ENCODE results near the gene VGLL4. TPM values are rescaled to one million over a fixed set of nuclear protein-coding genes. Genes with fewer than 3 reads are reported as not detected.

VGLL4 gene
- polyA plus RNA-seq, 1 donor, result 49.6 TPM

DNA sequence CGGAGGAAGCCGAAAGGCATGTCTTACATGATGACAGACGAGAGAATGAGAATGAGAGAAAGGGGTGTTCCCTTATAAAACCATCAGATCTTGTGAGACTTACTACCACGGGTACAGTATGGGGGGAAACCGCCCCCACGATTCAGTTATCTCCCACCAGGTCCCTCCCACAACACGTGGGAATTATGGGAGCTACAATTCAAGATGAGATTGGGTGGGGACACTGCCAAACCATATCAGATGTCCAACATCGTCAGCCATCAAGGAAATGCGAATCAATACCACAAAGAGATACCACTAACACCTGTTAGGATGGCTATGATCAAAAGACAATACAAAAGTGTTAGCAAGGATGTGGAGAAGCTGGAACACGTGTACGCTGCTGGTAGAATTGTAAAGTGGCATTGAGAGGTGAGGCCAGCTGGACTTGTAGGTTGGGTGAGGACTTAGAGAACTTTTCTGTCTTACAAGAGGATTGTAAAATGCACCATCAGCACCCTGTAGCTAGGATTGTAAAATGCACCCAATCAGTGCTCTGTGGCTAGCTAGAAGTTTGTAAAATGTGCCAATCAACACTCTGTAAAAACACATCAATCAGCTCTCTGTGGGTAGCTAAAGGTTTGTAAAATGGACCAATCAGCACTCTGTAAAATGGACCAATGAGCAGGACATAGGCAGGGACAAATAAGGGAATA is 37.5 kb downstream of the VGLL4 start:
- no peak for DNase-seq
- H3K4me1 ChIP-seq (ENCODE audit: control insufficient read depth, insufficient read depth, low read length), result peaks cover 18% of the 10 kb centered on the region
- H3K27me3 ChIP-seq (ENCODE audit: control insufficient read depth, insufficient read depth, low read length), result no peaks in the 10 kb centered on the region
- H3K27ac ChIP-seq (ENCODE audit: low read length), result no peak overlapping the region
- H3K4me3 ChIP-seq (ENCODE audit: low read length), result no peak overlapping the region
- WGBS (ENCODE audit: insufficient coverage, low lambda C conversion rate), result 100% methylated on average over 1 of the region's 11 CpGs
- H3K36me3 ChIP-seq (ENCODE audit: control insufficient read depth, insufficient read depth, low read length), result peaks cover 10% of the 10 kb centered on the region
- no peaks in the 10 kb centered on the region for H3K9me3 ChIP-seq (ENCODE audit: control insufficient read depth, low read depth, low read length)

DNA sequence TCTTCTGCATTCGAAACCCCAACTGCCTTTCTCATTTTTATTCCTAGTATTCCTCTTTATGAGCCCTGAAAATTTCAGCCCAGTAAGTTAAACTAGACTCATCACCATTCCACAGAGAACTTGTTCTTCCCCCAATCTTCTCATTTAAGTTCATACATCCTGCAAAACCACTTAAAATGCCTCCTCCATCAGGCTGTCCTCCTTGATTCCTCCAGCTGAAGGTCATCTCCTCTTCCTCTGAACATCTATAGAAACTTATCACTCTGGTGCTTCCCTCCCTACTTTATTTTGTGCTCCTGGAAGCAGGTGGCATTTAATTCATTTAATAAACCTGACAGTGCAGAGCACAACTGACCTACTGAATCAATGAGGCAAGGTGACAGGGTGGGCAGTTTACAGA is 38.3 kb downstream of the VGLL4 start:
- H3K4me1 ChIP-seq (ENCODE audit: control insufficient read depth, insufficient read depth, low read length), result peaks cover 10% of the 10 kb centered on the region
- H3K36me3 ChIP-seq (ENCODE audit: control insufficient read depth, insufficient read depth, low read length), result peaks cover 18% of the 10 kb centered on the region
- DNase-seq, result no peak
- H3K27me3 ChIP-seq (ENCODE audit: control insufficient read depth, insufficient read depth, low read length), result no peaks in the 10 kb centered on the region
- H3K27ac ChIP-seq (ENCODE audit: low read length), result no peak overlapping the region
- 100% methylated on average over 1 of the region's 1 CpG for WGBS (ENCODE audit: insufficient coverage, low lambda C conversion rate)
- H3K9me3 ChIP-seq (ENCODE audit: control insufficient read depth, low read depth, low read length), result no peaks in the 10 kb centered on the region
- no peak overlapping the region for H3K4me3 ChIP-seq (ENCODE audit: low read length)

DNA sequence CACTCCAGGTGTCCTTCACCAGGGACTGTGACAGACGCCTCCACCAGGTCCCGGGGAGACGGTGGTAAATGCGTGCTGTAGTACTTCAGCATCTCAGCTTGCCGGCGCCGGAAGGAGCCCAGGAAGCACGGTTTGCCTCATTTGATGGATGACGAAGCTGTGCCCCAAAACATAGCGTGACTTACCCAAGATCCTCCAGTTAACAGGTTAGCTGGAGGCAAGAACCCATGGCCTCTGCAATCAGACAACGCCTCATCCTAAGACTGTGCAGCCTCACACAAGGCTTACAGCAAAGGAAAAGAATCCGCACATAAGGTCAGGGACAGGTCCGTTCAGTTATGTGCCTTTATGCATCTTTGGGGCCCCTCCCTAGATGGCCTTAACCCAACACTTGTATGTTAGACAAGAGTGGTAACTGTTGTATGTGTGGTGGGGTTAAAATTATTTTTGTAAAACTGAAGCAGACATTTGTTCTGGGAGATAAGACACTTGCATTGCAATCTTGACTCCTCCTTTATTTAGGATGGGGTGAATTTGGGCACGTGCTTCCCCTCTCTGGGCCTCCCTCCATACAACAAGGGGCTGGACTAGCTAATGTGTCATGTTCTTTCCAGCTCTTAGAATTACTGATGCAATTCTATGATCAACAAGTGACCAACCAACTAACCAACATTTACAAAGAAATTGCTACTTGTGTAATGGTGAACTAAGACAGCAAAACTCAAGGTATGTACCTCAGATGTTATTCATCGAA is 39.4 kb downstream of the VGLL4 start:
- H3K27ac ChIP-seq (ENCODE audit: low read length), result no peak overlapping the region
- DNase-seq, result no peak
- no peak overlapping the region for H3K4me3 ChIP-seq (ENCODE audit: low read length)
- H3K36me3 ChIP-seq (ENCODE audit: control insufficient read depth, insufficient read depth, low read length), result peaks cover 18% of the 10 kb centered on the region
- 90% methylated on average over 1 of the region's 15 CpGs for WGBS (ENCODE audit: insufficient coverage, low lambda C conversion rate)
- H3K27me3 ChIP-seq (ENCODE audit: control insufficient read depth, insufficient read depth, low read length), result no peaks in the 10 kb centered on the region
- H3K9me3 ChIP-seq (ENCODE audit: control insufficient read depth, low read depth, low read length), result no peaks in the 10 kb centered on the region
- H3K4me1 ChIP-seq (ENCODE audit: control insufficient read depth, insufficient read depth, low read length), result no peaks in the 10 kb centered on the region

GRCh38 chr3:11603628-11604027 is 40.1 kb downstream of the VGLL4 start:
- peak in 1 of 2 donors; percentile 52 for DNase-seq
- Histone ChIP-seq H3K9me3 (ENCODE audit: control insufficient read depth, low read depth, low read length) (no peaks in the 10 kb centered on the region), H3K27me3 (ENCODE audit: control insufficient read depth, insufficient read depth, low read length) (no peaks in the 10 kb centered on the region), H3K27ac (ENCODE audit: low read length) (peak overlapping the region; percentile 47), H3K4me3 (ENCODE audit: low read length) (no peak overlapping the region), H3K36me3 (ENCODE audit: control insufficient read depth, insufficient read depth, low read length) (peaks cover 18% of the 10 kb centered on the region), H3K4me1 (ENCODE audit: control insufficient read depth, insufficient read depth, low read length) (no peaks in the 10 kb centered on the region)
- no CpG with 5 or more reads among the region's 9 CpGs for WGBS (ENCODE audit: insufficient coverage, low lambda C conversion rate)

DNA sequence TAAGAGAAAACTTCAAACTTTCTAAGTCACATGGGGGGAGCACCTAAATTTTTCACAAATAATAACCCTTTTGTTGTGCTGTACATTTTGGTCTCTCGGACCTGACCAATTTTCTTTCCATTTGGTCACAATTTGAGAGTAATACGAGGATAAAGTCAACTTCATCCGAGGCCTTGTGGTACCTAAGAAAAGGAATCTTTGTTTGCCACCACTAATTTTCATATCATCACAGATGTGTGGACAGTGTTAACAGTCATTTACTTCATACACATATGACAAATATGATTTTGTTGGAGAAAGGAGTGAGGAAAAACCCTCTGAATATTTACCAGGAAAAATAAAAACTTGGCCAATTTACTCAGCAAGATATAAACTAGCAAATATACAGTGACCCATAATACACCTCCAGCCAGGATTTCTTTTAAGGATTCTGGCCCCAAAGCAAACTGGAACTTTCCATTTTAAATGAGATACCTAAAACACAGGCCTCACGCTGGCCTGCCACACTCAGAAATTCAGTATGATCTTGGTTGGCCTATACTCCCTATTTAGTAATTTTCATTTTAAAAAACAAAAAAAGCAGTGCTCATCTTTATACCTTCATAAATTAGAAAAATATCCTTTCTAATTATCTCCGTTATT is 40.7 kb downstream of the VGLL4 start:
- Histone ChIP-seq H3K27me3 (ENCODE audit: control insufficient read depth, insufficient read depth, low read length) (no peaks in the 10 kb centered on the region), H3K4me3 (ENCODE audit: low read length) (no peak overlapping the region), H3K4me1 (ENCODE audit: control insufficient read depth, insufficient read depth, low read length) (no peaks in the 10 kb centered on the region), H3K9me3 (ENCODE audit: control insufficient read depth, low read depth, low read length) (no peaks in the 10 kb centered on the region), H3K36me3 (ENCODE audit: control insufficient read depth, insufficient read depth, low read length) (peaks cover 18% of the 10 kb centered on the region), H3K27ac (ENCODE audit: low read length) (peak overlapping the region; percentile 47)
- no peak for DNase-seq
- 100% methylated on average over 1 of the region's 5 CpGs for WGBS (ENCODE audit: insufficient coverage, low lambda C conversion rate)

DNA sequence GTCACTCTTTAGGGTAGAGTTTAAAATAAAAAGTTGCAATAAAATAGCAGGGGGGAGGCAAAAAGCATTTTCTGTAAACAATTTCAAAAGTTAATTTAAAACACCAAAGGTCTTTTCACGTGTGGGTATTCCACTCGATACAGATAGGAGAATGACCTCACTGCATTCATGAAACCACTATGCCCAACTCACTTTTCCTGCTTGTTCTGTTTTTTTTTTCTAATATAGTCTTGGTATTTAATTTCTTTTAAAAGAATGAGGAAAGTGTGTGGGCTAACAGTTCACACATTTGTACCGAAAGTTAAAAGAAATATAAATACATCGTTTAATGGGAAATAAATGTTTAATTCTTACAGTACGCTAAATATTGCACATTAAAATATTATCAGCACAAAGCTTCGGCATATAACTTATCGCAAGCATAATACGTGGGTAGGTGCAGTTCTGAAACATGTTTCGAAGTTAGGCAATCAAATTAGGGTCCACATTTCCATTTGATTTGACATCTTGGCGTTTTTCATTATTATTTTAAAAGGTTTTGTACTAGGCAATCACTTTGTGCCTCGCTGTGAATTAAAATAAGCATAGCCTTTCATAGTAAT is 41.4 kb downstream of the VGLL4 start:
- H3K27ac ChIP-seq (ENCODE audit: low read length), result no peak overlapping the region
- H3K4me3 ChIP-seq (ENCODE audit: low read length), result no peak overlapping the region
- peaks cover 18% of the 10 kb centered on the region for H3K36me3 ChIP-seq (ENCODE audit: control insufficient read depth, insufficient read depth, low read length)
- no peaks in the 10 kb centered on the region for H3K9me3 ChIP-seq (ENCODE audit: control insufficient read depth, low read depth, low read length)
- no peaks in the 10 kb centered on the region for H3K4me1 ChIP-seq (ENCODE audit: control insufficient read depth, insufficient read depth, low read length)
- 89% methylated on average over 10 of the region's 11 CpGs for WGBS (ENCODE audit: insufficient coverage, low lambda C conversion rate)
- no peak for DNase-seq
- H3K27me3 ChIP-seq (ENCODE audit: control insufficient read depth, insufficient read depth, low read length), result no peaks in the 10 kb centered on the region

GRCh38 chr3:11601446-11602238 is 42.1 kb downstream of the VGLL4 start:
- H3K9me3 ChIP-seq (ENCODE audit: control insufficient read depth, low read depth, low read length), result no peaks in the 10 kb centered on the region
- H3K4me3 ChIP-seq (ENCODE audit: low read length), result no peak overlapping the region
- no peak for DNase-seq
- H3K27ac ChIP-seq (ENCODE audit: low read length), result peak overlapping the region; percentile 56
- H3K27me3 ChIP-seq (ENCODE audit: control insufficient read depth, insufficient read depth, low read length), result no peaks in the 10 kb centered on the region
- 67% methylated on average over 3 of the region's 21 CpGs for WGBS (ENCODE audit: insufficient coverage, low lambda C conversion rate)
- peaks cover 22% of the 10 kb centered on the region for H3K36me3 ChIP-seq (ENCODE audit: control insufficient read depth, insufficient read depth, low read length)
- H3K4me1 ChIP-seq (ENCODE audit: control insufficient read depth, insufficient read depth, low read length), result no peaks in the 10 kb centered on the region

GRCh38 chr3:11600501-11601282 is 43.0 kb downstream of the VGLL4 start:
- H3K4me3 ChIP-seq (ENCODE audit: low read length), result no peak overlapping the region
- no peaks in the 10 kb centered on the region for H3K4me1 ChIP-seq (ENCODE audit: control insufficient read depth, insufficient read depth, low read length)
- H3K27me3 ChIP-seq (ENCODE audit: control insufficient read depth, insufficient read depth, low read length), result no peaks in the 10 kb centered on the region
- peak; percentile 63 to 80 for DNase-seq
- peak overlapping the region; percentile 56 for H3K27ac ChIP-seq (ENCODE audit: low read length)
- no CpG with 5 or more reads among the region's 18 CpGs for WGBS (ENCODE audit: insufficient coverage, low lambda C conversion rate)
- no peaks in the 10 kb centered on the region for H3K9me3 ChIP-seq (ENCODE audit: control insufficient read depth, low read depth, low read length)
- peaks cover 20% of the 10 kb centered on the region for H3K36me3 ChIP-seq (ENCODE audit: control insufficient read depth, insufficient read depth, low read length)

- Histone ChIP-seq H3K36me3 (ENCODE audit: control insufficient read depth, insufficient read depth, low read length) (peaks cover 22% of the 10 kb centered on the region), H3K27me3 (ENCODE audit: control insufficient read depth, insufficient read depth, low read length) (no peaks in the 10 kb centered on the region), H3K9me3 (ENCODE audit: control insufficient read depth, low read depth, low read length) (no peaks in the 10 kb centered on the region), H3K4me3 (ENCODE audit: low read length) (no peak overlapping the region), H3K4me1 (ENCODE audit: control insufficient read depth, insufficient read depth, low read length) (peaks cover 11% of the 10 kb centered on the region), H3K27ac (ENCODE audit: low read length) (no peak overlapping the region)
- DNase-seq, result no peak
- 100% methylated on average over 1 of the region's 7 CpGs for WGBS (ENCODE audit: insufficient coverage, low lambda C conversion rate)
Measured at GRCh38 chr3:11596387-11596786, 47.3 kb downstream of the VGLL4 start.
